GM18858 (cell line): ENCODE results near the gene ERCC6.

Experiments
- ATAC-seq: cut with Tn5 transposase; IDR thresholded peaks from one replicate; pipeline ENCODE4 v1.9.1; 2021; ENCODE audit not compliant: unreplicated experiment

Gene ERCC6

DNA sequence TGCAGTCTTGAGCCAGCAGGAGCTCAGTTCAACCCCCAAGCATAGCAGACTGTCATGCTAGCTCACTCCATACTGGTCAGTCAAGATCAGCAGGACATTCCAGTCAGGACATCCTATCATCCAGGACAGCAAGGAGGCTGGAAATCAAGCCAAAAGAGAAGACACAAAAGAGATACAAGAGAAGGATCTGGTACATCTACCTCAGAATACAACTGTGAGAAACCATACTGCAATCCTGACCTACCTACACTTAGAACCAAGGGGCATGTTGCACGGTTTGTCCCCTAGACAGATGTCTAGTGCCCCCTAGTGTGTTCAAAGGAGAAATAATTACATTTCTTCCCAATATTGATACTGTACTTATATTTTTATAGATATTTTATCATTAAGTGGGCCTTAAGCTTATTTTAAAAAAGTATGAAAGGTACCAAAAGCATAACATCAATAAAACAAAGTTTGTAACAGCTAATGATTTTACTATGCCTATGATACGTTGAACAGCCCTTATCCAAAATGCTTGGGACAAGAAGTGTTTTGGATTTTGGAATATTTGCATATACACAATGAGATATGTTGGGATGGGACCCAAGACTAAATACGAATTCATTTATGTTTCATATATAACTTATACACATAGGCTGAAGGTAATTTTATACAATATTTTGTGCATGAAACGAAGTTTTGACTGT, 26.7 kb downstream of the ERCC6 start:
- no peak for ATAC-seq

DNA sequence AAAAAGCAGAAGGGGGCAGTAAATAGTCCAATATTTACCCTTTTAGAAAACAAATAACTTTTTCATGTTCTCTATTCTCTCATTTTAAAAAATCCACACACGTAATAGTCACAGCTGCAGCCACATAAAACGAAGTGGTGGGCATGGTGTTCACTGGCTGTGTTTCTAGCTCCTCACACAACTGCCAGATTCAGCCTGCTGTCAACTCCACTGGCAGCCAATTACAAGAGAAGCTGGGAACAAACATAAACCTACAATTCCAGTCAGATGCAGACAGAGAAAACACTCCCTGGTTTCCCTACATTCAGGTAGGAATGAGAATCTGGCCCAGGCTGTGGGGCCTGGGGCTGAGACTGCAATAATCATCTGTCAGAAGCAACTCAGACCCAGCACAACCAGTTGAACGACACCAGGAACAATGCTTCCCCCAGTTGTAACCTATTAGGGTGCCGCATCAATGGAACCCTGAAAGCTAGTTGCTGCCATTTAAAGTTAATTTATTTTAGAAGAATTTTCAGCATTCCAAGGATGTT, 29.1 kb downstream of the ERCC6 start:
- no peak for ATAC-seq

DNA sequence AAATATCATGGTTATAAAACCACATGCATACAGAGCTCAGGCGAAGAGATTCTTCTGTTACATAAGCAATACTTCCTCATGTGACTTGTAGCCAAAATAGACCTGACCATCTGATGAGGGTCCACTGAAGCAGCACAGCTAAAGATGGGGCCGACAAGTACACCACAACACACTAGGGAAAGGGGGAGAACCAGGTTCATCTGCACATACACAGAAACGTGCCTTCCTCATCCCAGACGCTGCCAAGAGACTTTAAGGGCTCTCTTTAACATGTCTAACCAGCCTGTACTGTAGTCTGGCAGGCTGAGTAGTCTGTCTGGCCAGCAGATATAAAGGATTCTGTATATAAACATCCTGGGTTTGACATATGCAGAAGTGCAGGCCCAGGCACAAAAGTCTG, 30.3 kb downstream of the ERCC6 start:
- ATAC-seq, result no peak

DNA sequence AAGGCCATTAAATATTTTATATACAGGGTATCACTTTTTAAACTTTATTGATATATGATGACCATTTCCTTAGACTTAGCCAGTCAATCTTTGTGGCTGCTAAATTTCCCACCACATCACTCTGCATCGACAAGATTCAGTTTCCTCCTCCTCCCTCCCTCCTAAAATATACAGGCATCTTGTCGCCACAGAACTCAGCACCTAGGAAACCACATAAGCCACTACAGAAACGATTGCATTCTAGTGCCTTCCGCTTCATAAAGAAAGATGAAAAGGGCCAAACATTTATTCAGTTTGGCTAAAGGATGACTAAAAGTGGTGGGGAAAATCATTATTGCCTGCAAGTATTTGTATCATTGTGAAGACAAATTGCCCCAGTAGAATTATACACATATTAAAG, 30.7 kb downstream of the ERCC6 start:
- no peak for ATAC-seq

DNA sequence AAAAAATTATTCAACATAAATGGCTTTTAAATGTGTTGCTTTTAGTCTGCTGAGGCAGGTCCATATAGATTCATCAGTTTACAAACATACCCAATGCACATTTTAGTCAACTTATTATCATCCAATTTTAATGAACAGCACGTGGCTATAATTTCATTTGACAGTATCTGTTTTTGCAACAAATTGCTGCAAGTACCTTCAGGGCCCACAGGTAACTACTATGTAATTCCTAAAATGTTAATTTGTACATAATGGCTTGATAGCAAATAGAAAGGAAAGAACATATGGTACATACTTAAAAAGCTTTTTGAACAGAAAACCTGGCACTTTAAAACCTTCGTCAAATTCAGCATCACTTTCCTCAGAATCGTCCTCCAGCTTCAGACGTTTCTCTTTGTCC, 33.3 kb downstream of the ERCC6 start:
- no peak for ATAC-seq

DNA sequence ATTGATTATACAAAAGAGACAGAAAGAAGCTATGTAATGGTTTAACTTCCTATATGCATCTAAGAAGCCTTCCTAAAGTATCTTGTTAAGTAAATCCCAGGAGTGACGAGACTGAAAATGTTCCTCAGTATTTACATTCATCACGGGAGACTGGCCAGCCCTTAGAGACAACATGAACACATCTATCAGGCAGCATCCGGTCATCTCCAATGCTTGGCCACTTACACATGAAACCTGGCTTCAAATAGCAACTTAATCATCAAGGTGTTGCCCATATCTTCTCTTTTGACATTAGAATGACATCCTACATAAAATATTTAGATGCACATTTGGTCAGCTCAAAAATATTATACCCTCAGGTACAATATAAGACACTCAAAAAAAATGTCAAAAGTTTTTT, 33.8 kb downstream of the ERCC6 start:
- no peak for ATAC-seq

DNA sequence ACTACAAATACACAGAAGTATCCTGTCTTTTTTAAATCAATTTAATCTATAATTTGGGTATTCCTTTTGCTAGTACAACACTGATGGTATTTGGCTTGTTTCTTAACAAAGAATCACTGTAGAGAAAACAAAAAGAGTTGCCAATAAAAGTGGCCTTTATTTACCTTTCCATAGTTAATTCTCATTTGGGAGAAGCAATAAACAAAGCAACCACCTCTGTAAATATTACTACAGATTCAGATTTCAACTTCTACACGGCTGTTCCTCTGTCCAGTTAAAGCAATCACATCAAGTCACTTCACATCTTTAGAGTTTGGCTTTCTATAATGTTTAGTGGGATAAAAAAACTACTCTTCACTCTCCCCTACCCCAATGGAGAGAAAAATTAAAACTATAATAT, 34.4 kb downstream of the ERCC6 start:
- no peak for ATAC-seq

DNA sequence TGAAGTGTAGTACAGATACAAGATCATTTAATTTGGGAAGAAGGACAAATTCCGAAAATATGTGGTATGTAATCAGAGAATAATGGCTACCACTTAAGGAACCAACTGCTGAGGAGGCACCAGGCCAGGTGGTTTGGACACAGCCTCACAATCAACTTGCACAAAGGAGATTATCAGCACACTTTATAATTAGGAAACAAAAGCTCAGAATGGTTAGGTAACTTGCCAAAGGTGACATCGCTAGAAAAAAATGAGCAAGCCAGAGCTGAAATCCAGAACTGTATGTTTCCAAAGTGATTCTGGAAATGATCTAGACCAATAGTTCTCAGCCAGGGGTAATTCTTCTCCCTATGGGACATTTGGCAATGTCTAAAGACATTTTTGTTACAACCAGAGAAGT, 36.6 kb downstream of the ERCC6 start:
- ATAC-seq, result no peak

DNA sequence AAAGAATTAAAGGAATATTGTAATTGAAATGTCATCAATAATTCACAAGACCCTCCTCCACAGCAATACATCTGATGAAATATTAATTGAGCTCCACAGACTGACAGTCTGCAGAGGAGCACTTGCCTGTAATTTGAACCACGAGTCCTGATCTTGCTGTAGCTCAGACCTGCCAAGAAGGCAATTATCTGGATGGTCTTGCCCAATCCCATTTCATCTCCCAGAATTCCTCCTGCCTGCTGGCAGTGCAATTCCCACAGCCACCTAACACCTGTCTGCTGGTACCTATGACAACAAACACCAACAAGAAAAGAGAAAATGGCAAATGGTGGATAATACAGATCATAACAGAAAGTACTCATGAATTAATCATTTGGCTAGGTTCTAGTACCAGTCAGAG, 38.5 kb downstream of the ERCC6 start:
- no peak for ATAC-seq

DNA sequence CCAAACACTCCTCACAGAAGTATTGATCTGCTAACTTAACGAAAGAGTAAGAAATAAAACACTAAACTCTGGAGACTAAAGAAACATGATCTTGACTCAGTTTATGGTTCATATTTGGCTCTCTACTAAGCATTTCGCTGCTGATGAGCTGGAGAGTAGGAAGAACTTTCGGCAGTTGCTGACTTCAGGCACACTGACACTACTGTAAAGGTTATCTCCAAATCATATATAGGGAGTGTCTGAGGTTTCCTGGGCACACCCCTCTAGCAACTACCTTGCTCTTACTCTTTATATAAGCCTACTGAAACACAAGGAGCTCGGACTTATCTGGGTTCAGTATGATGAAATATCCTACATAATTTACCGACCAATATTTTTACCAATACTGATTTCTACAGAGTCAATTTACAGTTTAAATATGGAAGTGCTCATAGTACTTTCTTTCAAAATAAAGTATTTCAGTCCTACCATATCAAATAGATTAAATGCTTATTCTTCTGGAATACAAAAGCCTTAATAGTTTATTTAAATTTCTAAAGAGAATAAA, 39.5 kb downstream of the ERCC6 start:
- ATAC-seq, result no peak

DNA sequence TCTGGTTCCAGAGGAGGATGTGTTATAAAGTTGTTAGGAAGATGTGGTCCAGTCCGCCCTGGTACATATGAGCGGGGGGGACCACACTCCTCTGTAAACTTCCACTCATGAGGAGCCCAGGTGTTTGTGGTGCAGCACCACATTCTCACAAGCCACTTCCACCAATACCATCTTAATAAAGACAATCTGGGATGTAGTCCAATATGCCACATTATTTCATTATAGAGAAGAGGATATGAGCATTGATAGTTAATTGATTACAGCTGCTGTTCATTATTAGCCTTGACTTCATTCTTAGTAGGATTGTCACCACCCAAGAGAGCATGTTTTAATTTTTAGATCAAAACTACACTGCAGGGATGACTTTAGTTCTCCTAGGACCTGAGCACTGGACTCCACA, 40.5 kb downstream of the ERCC6 start:
- no peak for ATAC-seq

DNA sequence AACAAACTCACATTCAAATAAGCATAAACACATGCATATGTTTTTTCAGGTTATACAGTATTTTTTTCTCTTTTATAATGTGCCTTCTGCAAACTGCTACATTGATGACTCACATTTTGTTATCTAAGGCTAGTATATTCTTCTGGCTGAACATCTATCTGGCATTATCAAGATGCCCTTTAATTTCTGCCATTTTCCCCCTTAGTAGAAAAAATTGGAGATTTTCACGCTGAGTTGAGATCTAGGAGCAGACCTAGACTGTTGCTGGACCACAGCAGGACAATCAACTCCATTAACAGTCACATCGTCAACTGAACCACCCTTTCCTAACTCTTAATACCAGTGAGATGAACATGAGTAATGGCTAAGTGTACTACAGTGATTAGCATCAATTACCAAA, 41.6 kb downstream of the ERCC6 start:
- no peak for ATAC-seq

DNA sequence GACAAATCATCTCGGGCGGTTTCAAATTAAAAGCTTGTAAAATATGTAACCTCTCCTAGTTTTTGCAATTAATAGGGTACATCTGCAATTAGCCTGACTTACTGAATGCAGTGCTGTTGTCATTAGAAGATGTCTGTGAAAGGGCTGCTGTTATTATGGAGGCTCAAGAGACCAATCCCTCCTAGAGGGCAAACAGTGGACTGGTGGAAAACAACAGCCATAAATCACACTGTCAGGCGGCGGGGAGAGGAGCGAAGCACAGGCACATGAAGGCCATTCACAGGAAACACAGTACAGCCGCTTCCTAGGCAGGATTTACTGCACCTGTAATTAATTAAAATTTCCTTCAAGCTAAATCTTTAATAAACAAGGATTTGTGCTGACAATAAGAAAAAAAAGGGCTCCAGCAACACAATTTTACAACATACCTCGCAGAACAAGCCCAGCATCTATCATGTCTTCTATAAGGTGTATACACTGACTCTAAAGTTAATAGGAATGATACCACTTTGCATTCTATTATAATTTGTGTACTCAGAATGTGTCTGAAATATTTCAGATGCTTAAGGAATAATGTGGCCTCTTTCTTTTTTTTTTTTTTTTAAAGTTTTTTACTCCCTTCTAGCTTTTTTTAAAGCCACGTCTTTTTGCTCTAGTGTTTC, 50.7 kb downstream of the ERCC6 start:
- no peak for ATAC-seq

DNA sequence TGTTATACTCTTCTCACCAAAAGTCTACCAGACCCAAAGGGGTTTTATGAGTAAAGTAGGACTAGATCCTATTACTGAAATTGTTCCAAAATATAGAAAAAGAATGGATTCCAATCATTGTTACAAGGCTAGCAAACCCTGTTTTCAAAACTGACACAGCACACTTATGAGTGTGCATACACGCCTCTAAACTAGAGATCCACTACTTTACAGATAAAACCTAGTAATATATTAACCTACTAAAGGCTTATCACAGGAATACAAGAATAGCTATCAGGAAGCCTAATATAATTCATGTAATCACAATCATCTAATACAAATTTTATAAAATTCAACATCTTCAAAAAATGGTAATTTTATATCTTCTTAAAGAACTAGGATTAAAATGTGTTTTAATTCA, 52.2 kb downstream of the ERCC6 start:
- ATAC-seq, result no peak

DNA sequence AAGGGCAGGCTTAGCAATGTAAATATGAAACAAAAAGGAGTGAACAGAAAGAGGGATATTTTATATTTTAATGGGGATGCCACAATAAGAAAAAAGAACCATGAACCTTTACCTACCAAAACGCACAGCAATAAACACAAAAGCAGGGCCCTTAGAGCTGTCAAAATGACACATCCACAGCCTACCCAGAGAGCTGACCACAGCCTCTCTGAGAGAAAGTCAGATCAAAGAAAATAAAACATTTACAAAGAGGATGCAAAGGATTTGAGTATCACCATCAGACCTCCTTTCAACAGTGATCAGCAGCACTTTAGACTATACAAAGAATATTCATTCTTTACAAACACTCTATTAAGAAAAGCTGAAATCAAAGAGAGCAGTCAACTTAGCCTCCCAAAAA, 52.9 kb downstream of the ERCC6 start:
- no peak for ATAC-seq

DNA sequence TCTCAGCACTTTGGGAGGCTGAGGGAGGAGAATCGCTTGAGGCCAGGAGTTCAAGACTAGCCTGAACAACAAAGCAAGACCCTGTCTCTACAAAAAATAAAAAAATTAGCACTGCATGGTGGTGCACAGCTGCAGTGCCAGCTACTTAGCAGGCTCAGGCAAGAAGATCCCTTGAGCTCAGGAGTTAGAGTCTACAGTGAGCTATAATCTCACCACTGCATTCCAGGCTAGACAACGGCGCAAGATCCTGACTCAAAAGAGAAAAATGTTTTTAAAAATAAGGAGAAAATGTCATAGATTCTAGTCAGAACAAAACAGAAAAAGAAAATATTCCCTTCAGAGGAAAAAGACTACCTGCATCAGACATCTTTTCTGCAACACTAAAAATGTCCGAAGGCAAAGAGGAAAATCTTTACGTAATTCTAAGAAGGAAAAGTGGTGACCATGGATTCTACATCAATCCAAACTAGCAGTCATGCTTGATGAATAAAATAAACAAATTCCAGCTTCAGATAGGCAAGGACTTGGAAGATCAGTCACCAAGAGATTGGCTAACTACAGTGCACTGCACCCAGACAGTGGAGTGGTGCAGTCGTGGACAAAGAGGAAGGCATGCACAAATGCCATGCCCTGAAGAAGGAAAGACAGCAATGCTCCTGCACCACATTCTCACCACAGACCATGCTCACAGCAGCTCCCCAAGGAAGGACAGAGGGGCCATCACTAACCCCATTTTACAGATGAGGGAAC, 54.3 kb downstream of the ERCC6 start:
- ATAC-seq, result no peak

DNA sequence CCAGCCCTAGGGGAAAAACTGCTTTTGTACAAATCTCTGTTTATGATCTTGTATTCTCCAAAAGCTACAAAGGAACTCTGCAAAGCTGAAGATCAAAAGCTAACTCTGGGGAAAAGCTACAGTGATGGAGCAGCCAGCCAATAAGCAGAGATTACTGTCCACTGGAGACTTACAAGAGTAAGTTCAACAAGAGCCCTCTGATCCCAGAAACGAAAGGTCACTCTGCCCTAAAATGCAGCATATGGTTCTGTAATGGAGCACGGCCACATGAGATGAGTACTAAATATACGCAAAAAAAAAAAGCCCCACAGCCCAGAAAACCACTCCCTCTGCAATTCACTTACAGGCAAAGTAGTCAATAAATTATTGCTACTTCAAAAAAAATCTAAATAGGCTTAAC, 60.1 kb downstream of the ERCC6 start:
- no peak for ATAC-seq

DNA sequence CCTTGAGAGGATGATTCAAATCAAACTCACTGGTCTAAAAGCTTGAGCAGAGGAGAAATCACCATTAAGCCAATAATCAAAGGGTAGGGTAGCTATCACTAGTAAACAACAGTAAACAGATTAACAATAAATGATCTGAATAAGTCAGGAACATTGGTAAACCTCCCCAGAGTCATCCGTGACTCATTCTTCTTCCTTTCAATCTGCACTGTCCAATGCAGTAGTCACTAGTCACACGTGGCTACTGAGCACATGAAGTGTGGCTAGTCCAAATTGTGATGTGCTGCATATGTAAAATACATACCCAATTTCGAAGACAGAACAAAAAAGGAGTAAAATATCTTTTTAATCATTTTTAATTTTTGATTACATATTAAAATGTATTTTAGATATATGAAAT, 64.0 kb downstream of the ERCC6 start:
- no peak for ATAC-seq

DNA sequence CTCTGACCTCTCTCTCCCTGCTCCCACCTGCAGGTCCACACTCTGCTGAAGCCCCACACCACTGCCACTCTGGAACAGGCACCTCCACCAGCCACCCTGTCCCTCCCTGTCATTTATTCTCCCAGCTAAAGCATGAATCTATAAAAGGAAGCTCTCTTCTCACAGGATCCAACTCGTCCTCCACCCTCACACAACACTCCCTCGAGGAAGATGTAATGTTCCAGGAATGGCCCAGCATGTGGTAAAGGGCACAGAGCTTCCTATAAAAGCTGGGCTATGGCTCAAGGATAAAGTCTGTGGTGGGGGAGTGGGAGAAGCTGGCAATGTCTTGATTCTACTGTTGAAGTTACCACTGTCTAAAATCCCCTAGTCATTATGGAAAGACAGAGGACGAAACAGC, 67.4 kb downstream of the ERCC6 start:
- ATAC-seq, result no peak

DNA sequence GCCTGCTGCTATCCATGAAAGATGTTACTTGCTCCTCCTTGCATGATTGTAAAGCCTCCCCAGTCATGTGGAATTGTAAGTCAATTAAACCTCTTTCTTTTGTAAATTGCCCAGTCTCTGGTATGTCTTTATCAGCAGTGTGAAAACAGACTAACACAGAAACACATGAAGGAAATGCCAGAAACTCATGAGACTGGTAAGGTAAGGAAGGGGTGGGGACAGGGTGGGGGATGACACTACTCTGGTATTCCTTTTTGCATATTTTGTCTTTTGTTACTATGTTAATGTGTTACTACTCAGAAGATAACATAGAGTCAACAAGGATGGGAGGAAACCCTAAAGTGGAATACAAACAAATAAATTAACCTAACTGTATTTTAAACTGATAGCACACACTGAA, 73.2 kb downstream of the ERCC6 start:
- ATAC-seq, result no peak
